Measurements from ENCODE around the gene MTX1. TPM values are rescaled to one million over a fixed set of nuclear protein-coding genes. Genes with fewer than 3 reads are reported as not detected.

Gene MTX1
- total and polyA plus RNA-seq, 9 of the 15 experiments (the other 6 are each of a cell fraction or from before 2014, with no cell fraction given): 29.1 to 98.4 (median 66.9) TPM

- BruUV-seq (replicated peaks): no TSS peak
- peaks cover 35% of the 10 kb centered on the region for H3K36me3 ChIP-seq (ENCODE audit: control insufficient read depth, insufficient read depth, low read length)
- DNase-seq (ENCODE audit: extremely low read depth in 1 of 4, low spot score in 3 of 4) (no peak), FAIRE-seq (no peak), ATAC-seq (no peak)
- H3K4me1 ChIP-seq (replicated peaks in 1 of 2; ENCODE audit: control insufficient read depth in 2 of 2, insufficient read depth in 2 of 2, low read length in 2 of 2): peaks cover 13 to 21% of the 10 kb centered on the region in 2 experiments; a peak in 4 of 5 replicates
- ChIA-PET CTCF (ENCODE audit: low intra/inter-chr PET ratio) (interaction anchor here (0.7 to 4.4 kb wide), 6 partner anchors 48 to 84 kb away, joined by 3 to 59 read pairs (median 18); no protein-coding TSS in a partner anchor), POLR2A (interaction anchor here (0.8 to 1.4 kb wide), 6 partner anchors 10 to 106 kb away, joined by 3 to 9 read pairs (median 4); no protein-coding TSS in a partner anchor)
- no peak overlapping the region for H3K4me3 ChIP-seq
- H4K20me1 ChIP-seq (replicated peaks; ENCODE audit: control insufficient read depth, insufficient read depth, low read length): no peaks in the 10 kb centered on the region
- WGBS (ENCODE audit: insufficient coverage, low coverage, missing lambda C conversion rate): 79% methylated on average over 10 of the region's 10 CpGs
- peaks cover 15% of the 10 kb centered on the region for H3K79me2 ChIP-seq (ENCODE audit: control insufficient read depth, insufficient read depth, low read length)
- intact Hi-C loops (cut with micrococcal nuclease) (loop anchor here (5.0 kb wide), 1 partner anchor 56 kb away; no protein-coding TSS in a partner anchor), in situ Hi-C loops (cut with MboI) (loop anchor here (5.0 kb wide), 1 partner anchor 76 kb away; no protein-coding TSS in a partner anchor)
- no peaks in the 10 kb centered on the region for H3K9me3 ChIP-seq (replicated peaks; ENCODE audit: control insufficient read depth, insufficient read depth, low read depth, low read length)
- H3K9ac ChIP-seq (ENCODE audit: insufficient read depth in 1 of 2, low read depth in 2 of 2, low read length in 2 of 2): no peak overlapping the region
- no peaks in the 10 kb centered on the region for H3K9me1 ChIP-seq (ENCODE audit: control insufficient read depth, insufficient read depth, low read length)
- no peak overlapping the region for H3K4me2 ChIP-seq (ENCODE audit: insufficient read depth, low read length)
- no peak overlapping the region for H2AFZ ChIP-seq (ENCODE audit: low read depth, low read length)
- no peak overlapping the region for H3K27ac ChIP-seq (ENCODE audit: extremely low read depth, low read depth, low read length)
- no peaks in the 10 kb centered on the region for H3K27me3 ChIP-seq (ENCODE audit: control insufficient read depth in 2 of 2, insufficient read depth in 2 of 2, low read length in 2 of 2)
- TF ChIP-seq SUPT5H (IDR thresholded peaks at IDR 0.05) (peak; percentile 26; the same call in 1 of the 2 replicates), SMC3 (conservative IDR thresholded peaks at IDR 0.05; ENCODE audit: insufficient read depth, low read depth, low read length) (no peak), ZKSCAN3 (CRISPR knock-in tag; IDR thresholded peaks at IDR 0.05) (no peak), TRIM24 (IDR thresholded peaks at IDR 0.05) (no peak), HNRNPK (IDR thresholded peaks at IDR 0.05; ENCODE audit: low read depth, low read length, poor library complexity, severe bottlenecking) (no peak), ZNF444 (CRISPR knock-in tag; IDR thresholded peaks at IDR 0.05) (no peak), MAFF (IDR thresholded peaks at IDR 0.05; ENCODE audit: low read length) (no peak), POLR2B (IDR thresholded peaks at IDR 0.05; ENCODE audit: low read depth, partially characterized antibody) (peak; percentile 40), ZNF75A (CRISPR knock-in tag; IDR thresholded peaks at IDR 0.05) (no peak)
- TF ChIP-seq, protein P1, sequence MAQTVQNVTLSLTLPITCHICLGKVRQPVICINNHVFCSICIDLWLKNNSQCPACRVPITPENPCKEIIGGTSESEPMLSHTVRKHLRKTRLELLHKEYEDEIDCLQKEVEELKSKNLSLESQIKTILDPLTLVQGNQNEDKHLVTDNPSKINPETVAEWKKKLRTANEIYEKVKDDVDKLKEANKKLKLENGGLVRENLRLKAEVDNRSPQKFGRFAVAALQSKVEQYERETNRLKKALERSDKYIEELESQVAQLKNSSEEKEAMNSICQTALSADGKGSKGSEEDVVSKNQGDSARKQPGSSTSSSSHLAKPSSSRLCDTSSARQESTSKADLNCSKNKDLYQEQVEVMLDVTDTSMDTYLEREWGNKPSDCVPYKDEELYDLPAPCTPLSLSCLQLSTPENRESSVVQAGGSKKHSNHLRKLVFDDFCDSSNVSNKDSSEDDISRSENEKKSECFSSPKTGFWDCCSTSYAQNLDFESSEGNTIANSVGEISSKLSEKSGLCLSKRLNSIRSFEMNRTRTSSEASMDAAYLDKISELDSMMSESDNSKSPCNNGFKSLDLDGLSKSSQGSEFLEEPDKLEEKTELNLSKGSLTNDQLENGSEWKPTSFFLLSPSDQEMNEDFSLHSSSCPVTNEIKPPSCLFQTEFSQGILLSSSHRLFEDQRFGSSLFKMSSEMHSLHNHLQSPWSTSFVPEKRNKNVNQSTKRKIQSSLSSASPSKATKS (CRISPR knock-in tag; IDR thresholded peaks at IDR 0.05): no peak
Measured at GRCh38 chr1:155168456-155169210, 39.9 kb upstream of the MTX1 start.

Measured in K562 (cell line).